GM12878 (cell line): ENCODE results near the gene FNDC3B. TPM values are rescaled to one million over a fixed set of nuclear protein-coding genes. Genes with fewer than 3 reads are reported as not detected.

Experiments used
- ATAC-seq: fragments of 200-7000 bp; cut with Tn5 transposase; 3 replicates; pipeline ENCODE4 v1.9.1; 2020; ENCODE audit warnings: mild to moderate bottlenecking, moderate library complexity
- BruUV-seq: library from RNA; stranded (reverse); fragments of 400-500 nt; replicated peaks from 2 replicates; lab custom pipeline; 2021; lab: Mats Ljungman, UMichigan
- CTCF ChIA-PET: fragments of 300-600 bp; sonication (Branson Sonifier 250); formaldehyde crosslinking; extraction: SDS; loops from one replicate; lab custom pipeline; 2021; ENCODE audit warnings: inconsistent platforms; lab: Yijun Ruan, JAX
- POLR2A ChIA-PET: fragments of 350-600 bp; formaldehyde crosslinking; extraction: SDS; loops from one replicate; lab custom pipeline; 2021; ENCODE audit warnings: inconsistent platforms; lab: Charles Lee
- RAD21 ChIA-PET: fragments of 300-600 bp; sonication (Branson Sonifier 250); formaldehyde crosslinking; loops from one replicate; lab custom pipeline; 2023; ENCODE audit warnings: antibody characterized with exemption; ENCODE audit not compliant: unreplicated experiment; lab: Charles Lee
- SMC1A ChIA-PET: fragments of 300-600 bp; sonication (Branson Sonifier 250); formaldehyde crosslinking; loops from one replicate; lab custom pipeline; 2023; ENCODE audit not compliant: unreplicated experiment, uncharacterized antibody; lab: Charles Lee
- DNase-seq: peaks from one replicate; pipeline ENCODE4 v3.0.0-alpha.2; 2011; ENCODE audit warnings: low read depth, low spot score
- FAIRE-seq: peaks from 3 replicates; lab custom pipeline; 2011; peaks lifted over from hg19 to GRCh38; lab: Jason Lieb, UNC
- H2AFZ ChIP-seq: 2 replicates; pipeline ENCODE4 v1.6.0; 2011; ENCODE audit warnings: low read depth, low read length, control low read depth; ENCODE audit not compliant: control insufficient read depth
- H3K27ac ChIP-seq: 2 replicates; pipeline ENCODE4 v1.5.1; 2011; ENCODE audit warnings: control low read depth; ENCODE audit not compliant: control insufficient read depth, insufficient read depth
- H3K27me3 ChIP-seq, 2 experiments: replicated peaks in 1 of 2; 2 replicates each; pipeline versions ENCODE4 v1.6.0 to v1.6.1; 2011; ENCODE audit warnings: low read length in 1 of 2; ENCODE audit not compliant: control insufficient read depth in 2 of 2, insufficient read depth in 2 of 2
- H3K36me3 ChIP-seq, 2 experiments: 2 replicates each; pipeline ENCODE4 v1.5.1; 2011; ENCODE audit warnings: low read length in 1 of 2; ENCODE audit not compliant: control insufficient read depth in 2 of 2, insufficient read depth in 2 of 2
- H3K4me1 ChIP-seq: 2 replicates; pipeline ENCODE4 v1.6.1; 2011; ENCODE audit warnings: mild to moderate bottlenecking, low read length, moderate library complexity, mixed read lengths; ENCODE audit not compliant: control insufficient read depth, insufficient read depth
- H3K4me2 ChIP-seq: 2 replicates; pipeline ENCODE4 v1.6.0; 2011; ENCODE audit warnings: control low read depth; ENCODE audit not compliant: control insufficient read depth, insufficient read depth
- H3K4me3 ChIP-seq: fragments of 200-600 bp; sonication (generic); 2 replicates; pipeline ENCODE4 v1.5.1; 2016
- H3K79me2 ChIP-seq: 2 replicates; pipeline ENCODE4 v1.6.0; 2011; ENCODE audit warnings: low read length; ENCODE audit not compliant: control insufficient read depth, insufficient read depth
- H3K9ac ChIP-seq: 2 replicates; pipeline ENCODE4 v1.8.0; 2011; ENCODE audit warnings: low read length, control low read depth, mixed read lengths; ENCODE audit not compliant: control insufficient read depth, insufficient read depth
- H3K9me3 ChIP-seq: replicated peaks from 3 replicates; pipeline ENCODE4 v1.5.1; 2011; ENCODE audit warnings: mild to moderate bottlenecking, low read length; ENCODE audit not compliant: control insufficient read depth, insufficient read depth
- H4K20me1 ChIP-seq: 2 replicates; pipeline ENCODE4 v1.6.0; 2011; ENCODE audit not compliant: control insufficient read depth, insufficient read depth
- ATF7 ChIP-seq: fragments of 450-650 bp; IDR thresholded peaks from 2 replicates; pipeline ENCODE4 v1.6.1; 2016; ENCODE audit warnings: low read depth, mild to moderate bottlenecking
- EZH2 ChIP-seq: IDR thresholded peaks from 2 replicates; pipeline ENCODE4 v1.6.1; 2012; ENCODE audit warnings: low read depth, mild to moderate bottlenecking, control low read depth, inconsistent platforms, low read length, borderline replicate concordance; ENCODE audit not compliant: control insufficient read depth
- FOS ChIP-seq: IDR thresholded peaks from 3 replicates; pipeline ENCODE4 v1.6.1; 2011; ENCODE audit warnings: borderline replicate concordance; ENCODE audit not compliant: insufficient read length; ENCODE audit errors: extremely low read depth
- HCFC1 ChIP-seq: fragments of 150-350 bp; IDR thresholded peaks from 2 replicates; pipeline ENCODE4 v1.6.1; 2014; ENCODE audit warnings: low read length
- HDAC2 ChIP-seq: fragments of 200-600 bp; sonication (generic); IDR thresholded peaks from 2 replicates; pipeline ENCODE4 v1.6.1; 2017
- NR2C2 ChIP-seq: IDR thresholded peaks from 2 replicates; pipeline ENCODE4 v1.6.1; 2011; ENCODE audit warnings: borderline replicate concordance, low read depth; ENCODE audit not compliant: control insufficient read depth, insufficient read length
- PAX8 ChIP-seq: fragments of 450-650 bp; IDR thresholded peaks from 2 replicates; pipeline ENCODE4 v1.6.1; 2017; ENCODE audit warnings: mild to moderate bottlenecking, moderate library complexity
- SMAD5 ChIP-seq: IDR thresholded peaks from 2 replicates; pipeline ENCODE4 v1.6.1; 2016; ENCODE audit warnings: antibody characterized with exemption, low read depth
- SUPT20H ChIP-seq: IDR thresholded peaks from 2 replicates; pipeline ENCODE4 v1.6.1; 2011; ENCODE audit warnings: low read depth, mild to moderate bottlenecking, low read length, moderate library complexity, borderline replicate concordance; ENCODE audit not compliant: control insufficient read depth
- ZNF217 ChIP-seq: fragments of 450-650 bp; IDR thresholded peaks from 2 replicates; pipeline ENCODE4 v1.6.1; 2017; ENCODE audit warnings: antibody characterized with exemption, mild to moderate bottlenecking
- WGBS: methylation state at CpG from one replicate; pipeline ENCODE4 v1.1.6; 2016; ENCODE audit warnings: low lambda C conversion rate; ENCODE audit not compliant: insufficient replicate concordance, insufficient coverage; ENCODE audit errors: missing lambda C conversion rate; 5-methylcytosine and 5-hydroxymethylcytosine counted together
- in situ Hi-C: fragments of 300-500 bp; cut with MboI; formaldehyde crosslinking; loops from 9 replicates; pipeline ENCODE4 v1.14.3; 2018; ENCODE audit warnings: mixed read lengths
- intact Hi-C: fragments of 100-400 bp; cut with micrococcal nuclease; formaldehyde crosslinking; loops from one replicate; pipeline ENCODE4 v1.14.2; 2022; ENCODE audit not compliant: unreplicated experiment
- polyA plus RNA-seq, 11 experiments: library from polyadenylated mRNA; depleted of rRNA in 4 of 11; unstranded in 6 of 11; stranded (reverse) in 5 of 11; fragments of >200 nt; fragmentation: Nextera tagmentation in 4 of 11; fragmentation: Illumina TruSeq in 1 of 11; extraction: Ambion mirVana in 4 of 11; extraction: Trizol in 1 of 11; gene quantifications; 1 replicate in 1 of 11; 2 replicates in 10 of 11; pipeline versions ENCODE4 v1.2.1 to v1.2.3, GENCODE V29; 2011 to 2016; ENCODE audit warnings: inconsistent platforms in 2 of 11, missing spikeins in 2 of 11, low read depth in 1 of 11
- total RNA-seq, 4 experiments: library from RNA; depleted of rRNA in 3 of 4; stranded (reverse); fragments of >200 nt in 3 of 4; fragmentation: Illumina TruSeq in 1 of 4; extraction: Trizol in 1 of 4; gene quantifications; 2 replicates each; pipeline versions ENCODE4 v1.2.1 to v1.2.3, GENCODE V29; 2013 to 2021
- TF ChIP-seq, protein P1 (sequence below): fragments of 450-650 bp; IDR thresholded peaks from 2 replicates; pipeline ENCODE4 v1.6.1; 2017; ENCODE audit warnings: low read depth, mild to moderate bottlenecking, moderate library complexity
- TF ChIP-seq, protein P2 (sequence below): fragments of 450-650 bp; IDR thresholded peaks from 2 replicates; pipeline ENCODE4 v1.6.1; 2017; ENCODE audit warnings: mild to moderate bottlenecking, moderate library complexity
- TF ChIP-seq, protein P3 (sequence below): IDR thresholded peaks from 2 replicates; pipeline ENCODE4 v1.6.1; 2012; ENCODE audit warnings: improper control_type of control experiment, low read depth, low read length; ENCODE audit not compliant: insufficient replicate concordance

FNDC3B gene
- total and polyA plus RNA-seq, 10 of the 15 experiments (the other 5 are each of a cell fraction or from before 2014, with no cell fraction given), result 7.9 to 35.0 (median 18.5) TPM

DNA sequence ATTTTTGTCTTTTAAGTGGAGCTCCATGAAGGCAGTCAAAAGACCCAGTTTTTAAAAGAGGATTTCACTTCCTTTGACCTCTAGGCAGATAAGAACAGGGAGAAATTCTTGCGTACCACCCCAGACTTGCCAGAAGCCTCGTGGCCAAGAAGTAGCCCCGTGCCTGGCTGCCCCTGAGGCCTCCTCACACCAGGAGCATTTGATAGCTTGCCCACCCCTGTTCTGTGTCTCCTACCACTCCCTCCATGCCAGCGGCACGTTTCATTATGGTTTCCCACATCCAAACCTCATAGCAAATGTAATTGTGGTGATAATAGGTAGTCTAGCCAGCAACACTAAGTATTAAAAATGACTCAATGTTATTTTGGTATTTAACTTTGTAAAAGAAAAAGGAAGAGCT, 301.2 kb downstream of the FNDC3B start:
- peaks cover 11 to 37% of the 10 kb centered on the region in 2 experiments for H3K36me3 ChIP-seq
- no peak for TF ChIP-seq NR2C2
- no peak for TF ChIP-seq EZH2
- TF ChIP-seq, protein P1, sequence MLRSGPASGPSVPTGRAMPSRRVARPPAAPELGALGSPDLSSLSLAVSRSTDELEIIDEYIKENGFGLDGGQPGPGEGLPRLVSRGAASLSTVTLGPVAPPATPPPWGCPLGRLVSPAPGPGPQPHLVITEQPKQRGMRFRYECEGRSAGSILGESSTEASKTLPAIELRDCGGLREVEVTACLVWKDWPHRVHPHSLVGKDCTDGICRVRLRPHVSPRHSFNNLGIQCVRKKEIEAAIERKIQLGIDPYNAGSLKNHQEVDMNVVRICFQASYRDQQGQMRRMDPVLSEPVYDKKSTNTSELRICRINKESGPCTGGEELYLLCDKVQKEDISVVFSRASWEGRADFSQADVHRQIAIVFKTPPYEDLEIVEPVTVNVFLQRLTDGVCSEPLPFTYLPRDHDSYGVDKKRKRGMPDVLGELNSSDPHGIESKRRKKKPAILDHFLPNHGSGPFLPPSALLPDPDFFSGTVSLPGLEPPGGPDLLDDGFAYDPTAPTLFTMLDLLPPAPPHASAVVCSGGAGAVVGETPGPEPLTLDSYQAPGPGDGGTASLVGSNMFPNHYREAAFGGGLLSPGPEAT, result no peak
- no peak for TF ChIP-seq HCFC1
- no peak for TF ChIP-seq FOS
- TF ChIP-seq ZNF217, result no peak
- TF ChIP-seq SMAD5, result no peak
- TF ChIP-seq, protein P2, sequence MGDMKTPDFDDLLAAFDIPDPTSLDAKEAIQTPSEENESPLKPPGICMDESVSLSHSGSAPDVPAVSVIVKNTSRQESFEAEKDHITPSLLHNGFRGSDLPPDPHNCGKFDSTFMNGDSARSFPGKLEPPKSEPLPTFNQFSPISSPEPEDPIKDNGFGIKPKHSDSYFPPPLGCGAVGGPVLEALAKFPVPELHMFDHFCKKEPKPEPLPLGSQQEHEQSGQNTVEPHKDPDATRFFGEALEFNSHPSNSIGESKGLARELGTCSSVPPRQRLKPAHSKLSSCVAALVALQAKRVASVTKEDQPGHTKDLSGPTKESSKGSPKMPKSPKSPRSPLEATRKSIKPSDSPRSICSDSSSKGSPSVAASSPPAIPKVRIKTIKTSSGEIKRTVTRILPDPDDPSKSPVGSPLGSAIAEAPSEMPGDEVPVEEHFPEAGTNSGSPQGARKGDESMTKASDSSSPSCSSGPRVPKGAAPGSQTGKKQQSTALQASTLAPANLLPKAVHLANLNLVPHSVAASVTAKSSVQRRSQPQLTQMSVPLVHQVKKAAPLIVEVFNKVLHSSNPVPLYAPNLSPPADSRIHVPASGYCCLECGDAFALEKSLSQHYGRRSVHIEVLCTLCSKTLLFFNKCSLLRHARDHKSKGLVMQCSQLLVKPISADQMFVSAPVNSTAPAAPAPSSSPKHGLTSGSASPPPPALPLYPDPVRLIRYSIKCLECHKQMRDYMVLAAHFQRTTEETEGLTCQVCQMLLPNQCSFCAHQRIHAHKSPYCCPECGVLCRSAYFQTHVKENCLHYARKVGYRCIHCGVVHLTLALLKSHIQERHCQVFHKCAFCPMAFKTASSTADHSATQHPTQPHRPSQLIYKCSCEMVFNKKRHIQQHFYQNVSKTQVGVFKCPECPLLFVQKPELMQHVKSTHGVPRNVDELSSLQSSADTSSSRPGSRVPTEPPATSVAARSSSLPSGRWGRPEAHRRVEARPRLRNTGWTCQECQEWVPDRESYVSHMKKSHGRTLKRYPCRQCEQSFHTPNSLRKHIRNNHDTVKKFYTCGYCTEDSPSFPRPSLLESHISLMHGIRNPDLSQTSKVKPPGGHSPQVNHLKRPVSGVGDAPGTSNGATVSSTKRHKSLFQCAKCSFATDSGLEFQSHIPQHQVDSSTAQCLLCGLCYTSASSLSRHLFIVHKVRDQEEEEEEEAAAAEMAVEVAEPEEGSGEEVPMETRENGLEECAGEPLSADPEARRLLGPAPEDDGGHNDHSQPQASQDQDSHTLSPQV, result no peak
- TF ChIP-seq ATF7, result no peak
- TF ChIP-seq, protein P3, sequence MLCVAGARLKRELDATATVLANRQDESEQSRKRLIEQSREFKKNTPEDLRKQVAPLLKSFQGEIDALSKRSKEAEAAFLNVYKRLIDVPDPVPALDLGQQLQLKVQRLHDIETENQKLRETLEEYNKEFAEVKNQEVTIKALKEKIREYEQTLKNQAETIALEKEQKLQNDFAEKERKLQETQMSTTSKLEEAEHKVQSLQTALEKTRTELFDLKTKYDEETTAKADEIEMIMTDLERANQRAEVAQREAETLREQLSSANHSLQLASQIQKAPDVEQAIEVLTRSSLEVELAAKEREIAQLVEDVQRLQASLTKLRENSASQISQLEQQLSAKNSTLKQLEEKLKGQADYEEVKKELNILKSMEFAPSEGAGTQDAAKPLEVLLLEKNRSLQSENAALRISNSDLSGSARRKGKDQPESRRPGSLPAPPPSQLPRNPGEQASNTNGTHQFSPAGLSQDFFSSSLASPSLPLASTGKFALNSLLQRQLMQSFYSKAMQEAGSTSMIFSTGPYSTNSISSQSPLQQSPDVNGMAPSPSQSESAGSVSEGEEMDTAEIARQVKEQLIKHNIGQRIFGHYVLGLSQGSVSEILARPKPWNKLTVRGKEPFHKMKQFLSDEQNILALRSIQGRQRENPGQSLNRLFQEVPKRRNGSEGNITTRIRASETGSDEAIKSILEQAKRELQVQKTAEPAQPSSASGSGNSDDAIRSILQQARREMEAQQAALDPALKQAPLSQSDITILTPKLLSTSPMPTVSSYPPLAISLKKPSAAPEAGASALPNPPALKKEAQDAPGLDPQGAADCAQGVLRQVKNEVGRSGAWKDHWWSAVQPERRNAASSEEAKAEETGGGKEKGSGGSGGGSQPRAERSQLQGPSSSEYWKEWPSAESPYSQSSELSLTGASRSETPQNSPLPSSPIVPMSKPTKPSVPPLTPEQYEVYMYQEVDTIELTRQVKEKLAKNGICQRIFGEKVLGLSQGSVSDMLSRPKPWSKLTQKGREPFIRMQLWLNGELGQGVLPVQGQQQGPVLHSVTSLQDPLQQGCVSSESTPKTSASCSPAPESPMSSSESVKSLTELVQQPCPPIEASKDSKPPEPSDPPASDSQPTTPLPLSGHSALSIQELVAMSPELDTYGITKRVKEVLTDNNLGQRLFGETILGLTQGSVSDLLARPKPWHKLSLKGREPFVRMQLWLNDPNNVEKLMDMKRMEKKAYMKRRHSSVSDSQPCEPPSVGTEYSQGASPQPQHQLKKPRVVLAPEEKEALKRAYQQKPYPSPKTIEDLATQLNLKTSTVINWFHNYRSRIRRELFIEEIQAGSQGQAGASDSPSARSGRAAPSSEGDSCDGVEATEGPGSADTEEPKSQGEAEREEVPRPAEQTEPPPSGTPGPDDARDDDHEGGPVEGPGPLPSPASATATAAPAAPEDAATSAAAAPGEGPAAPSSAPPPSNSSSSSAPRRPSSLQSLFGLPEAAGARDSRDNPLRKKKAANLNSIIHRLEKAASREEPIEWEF, result no peak
- TF ChIP-seq SUPT20H, result no peak
- TF ChIP-seq PAX8, result no peak
- no peak for TF ChIP-seq HDAC2

More for the DNA sequence above, 301.2 kb downstream of the FNDC3B start:
- ChIA-PET POLR2A (interaction anchor here (0.7 kb wide), 1 partner anchor 254 kb away, joined by 4 read pairs; no protein-coding TSS in a partner anchor), RAD21 (interaction anchor here (0.8 to 2.7 kb wide), 9 partner anchors 8 to 567 kb away, joined by 3 to 23 read pairs (median 7); no protein-coding TSS in a partner anchor), CTCF (interaction anchor here (0.7 to 5.4 kb wide), 33 partner anchors 10 to 727 kb away, joined by 3 to 85 read pairs (median 4); no protein-coding TSS in a partner anchor), SMC1A (interaction anchor here (0.9 to 2.3 kb wide), 15 partner anchors 8 to 775 kb away, joined by 3 to 20 read pairs (median 6); no protein-coding TSS in a partner anchor)
- no peak overlapping the region for H3K4me3 ChIP-seq
- intact Hi-C loops, result loop anchor here (5.0 kb wide), 2 partner anchors 303 to 493 kb away; partner anchors contain the start of gene FNDC3B
- H4K20me1 ChIP-seq, result no peaks in the 10 kb centered on the region
- 89% methylated on average over 5 of the region's 5 CpGs for WGBS
- BruUV-seq, result no TSS peak
- no peak overlapping the region for H3K4me2 ChIP-seq
- no peak for FAIRE-seq
- no peaks in the 10 kb centered on the region for H3K4me1 ChIP-seq
- ATAC-seq, result no peak
- H3K27me3 ChIP-seq, result no peaks in the 10 kb centered on the region
- H3K9me3 ChIP-seq, result no peaks in the 10 kb centered on the region
- H3K79me2 ChIP-seq, result no peaks in the 10 kb centered on the region
- no peak for DNase-seq
- no peak overlapping the region for H2AFZ ChIP-seq
- H3K27ac ChIP-seq, result no peak overlapping the region
- H3K9ac ChIP-seq, result no peak overlapping the region
- in situ Hi-C loops, result loop anchor here (25.0 kb wide), 1 partner anchor 322 kb away; no protein-coding TSS in a partner anchor
